HepG2 (cell line): Measurements from ENCODE around the gene MAP2K2. TPM values are rescaled to one million over a fixed set of nuclear protein-coding genes. Genes with fewer than 3 reads are reported as not detected.

Experiments used
- FOXP1 ChIP-seq, 2 experiments: fragments of 450-650 bp in 1 of 2; IDR thresholded peaks; 2 replicates each; pipeline ENCODE4 v1.6.1; 2017 to 2018; ENCODE audit warnings: antibody characterized with exemption in 1 of 2
- HCFC1 ChIP-seq: fragments of 150-350 bp; IDR thresholded peaks from 2 replicates; pipeline ENCODE4 v1.6.1; 2014; ENCODE audit warnings: low read depth, low read length
- JDP2 ChIP-seq: sonication (generic); formaldehyde crosslinking; IDR thresholded peaks from 2 replicates; pipeline ENCODE4 v1.8.1; 2022; ENCODE audit warnings: missing genetic modification reagents, borderline replicate concordance
- KDM5A ChIP-seq: fragments of 200-600 bp; sonication (generic); IDR thresholded peaks from 2 replicates; pipeline ENCODE4 v1.7.0; 2018; ENCODE audit warnings: antibody characterized with exemption, mild to moderate bottlenecking, low read length, borderline replicate concordance
- KLF15 ChIP-seq: sonication (generic); formaldehyde crosslinking; IDR thresholded peaks from 2 replicates; pipeline ENCODE4 v1.8.1; 2023; ENCODE audit warnings: borderline replicate concordance, mild to moderate bottlenecking, inconsistent platforms, missing genetic modification reagents, mixed read lengths
- KLF16 ChIP-seq, 2 experiments: sonication (generic) in 1 of 2; formaldehyde crosslinking in 1 of 2; IDR thresholded peaks; 2 replicates each; pipeline versions ENCODE4 v1.6.1 to v1.8.0; 2016 to 2023; ENCODE audit warnings: missing genetic modification reagents in 2 of 2, missing compliant biosample characterization in 1 of 2
- NFE2L2 ChIP-seq: fragments of 150-350 bp; IDR thresholded peaks from 2 replicates; pipeline ENCODE4 v1.6.1; 2014; ENCODE audit warnings: low read length
- NKX3-1 ChIP-seq: sonication (generic); formaldehyde crosslinking; IDR thresholded peaks from 2 replicates; pipeline ENCODE4 v1.5.0; 2020; ENCODE audit warnings: missing genetic modification reagents
- RBFOX2 ChIP-seq: fragments of 200-400 bp; formaldehyde crosslinking; IDR thresholded peaks from 2 replicates; pipeline ENCODE4 v1.6.1; 2017; ENCODE audit warnings: low read depth, mild to moderate bottlenecking, low read length
- REXO4 ChIP-seq: sonication (generic); formaldehyde crosslinking; IDR thresholded peaks from 2 replicates; pipeline ENCODE4 v1.8.0; 2022; ENCODE audit warnings: missing genetic modification reagents, mild to moderate bottlenecking, borderline replicate concordance
- SALL2 ChIP-seq: sonication (generic); formaldehyde crosslinking; IDR thresholded peaks from 2 replicates; pipeline ENCODE4 v1.8.1; 2023; ENCODE audit warnings: mild to moderate bottlenecking, missing genetic modification reagents, inconsistent platforms
- TOPORS ChIP-seq: sonication (generic); formaldehyde crosslinking; IDR thresholded peaks from 2 replicates; pipeline ENCODE4 v1.8.0; 2023; ENCODE audit warnings: mild to moderate bottlenecking, missing genetic modification reagents
- ZBTB21 ChIP-seq: sonication (generic); formaldehyde crosslinking; IDR thresholded peaks from 2 replicates; pipeline ENCODE4 v1.4.0; 2020; ENCODE audit warnings: missing genetic modification reagents
- ZNF263 ChIP-seq: sonication (generic); formaldehyde crosslinking; IDR thresholded peaks from 2 replicates; pipeline ENCODE4 v1.4.0; 2020; ENCODE audit warnings: missing genetic modification reagents
- ZNF501 ChIP-seq: sonication (generic); formaldehyde crosslinking; IDR thresholded peaks from 2 replicates; pipeline ENCODE4 v1.5.1; 2020; ENCODE audit warnings: mild to moderate bottlenecking, moderate library complexity, missing genetic modification reagents
- ZNF674 ChIP-seq: sonication (generic); formaldehyde crosslinking; IDR thresholded peaks from 2 replicates; pipeline ENCODE4 v1.5.0; 2020; ENCODE audit warnings: low read depth, mild to moderate bottlenecking, missing genetic modification reagents
- ZNF747 ChIP-seq: sonication (generic); formaldehyde crosslinking; IDR thresholded peaks from 2 replicates; pipeline ENCODE4 v1.8.1; 2023; ENCODE audit warnings: missing genetic modification reagents, mild to moderate bottlenecking, borderline replicate concordance
- polyA plus RNA-seq, 8 experiments: library from polyadenylated mRNA; depleted of rRNA in 3 of 8; stranded (reverse) in 7 of 8; unstranded in 1 of 8; fragments of >200 nt; fragmentation: Illumina TruSeq in 4 of 8; extraction: Trizol in 4 of 8; gene quantifications; 2 replicates each; pipeline versions ENCODE4 v1.2.1 to v1.2.3, GENCODE V29; 2011 to 2016; ENCODE audit warnings: low read depth in 4 of 8, missing spikeins in 1 of 8, mixed read lengths in 1 of 8; ENCODE audit not compliant: insufficient read depth in 1 of 8
- total RNA-seq, 5 experiments: library from RNA; depleted of rRNA; stranded (reverse); fragments of >200 nt; fragmentation: Illumina TruSeq; extraction: Trizol; gene quantifications; 2 replicates each; pipeline ENCODE4 v1.2.3, GENCODE V29; 2016; ENCODE audit warnings: low read depth in 1 of 5
- TF ChIP-seq, protein P1 (sequence below): sonication (generic); IDR thresholded peaks from 2 replicates; pipeline ENCODE4 v1.6.1; 2016; ENCODE audit warnings: low read depth, borderline replicate concordance
- TF ChIP-seq, protein P2 (sequence below): IDR thresholded peaks from 2 replicates; pipeline ENCODE4 v1.4.0; 2020; ENCODE audit warnings: mild to moderate bottlenecking, missing genetic modification reagents
- TF ChIP-seq, protein P3 (sequence below): sonication (generic); formaldehyde crosslinking; IDR thresholded peaks from 2 replicates; pipeline ENCODE4 v1.4.0; 2020; ENCODE audit warnings: missing genetic modification reagents
- TF ChIP-seq, protein P4 (sequence below): IDR thresholded peaks from 2 replicates; pipeline ENCODE4 v1.6.1; 2018; ENCODE audit warnings: missing genetic modification reagents

The MAP2K2 gene
- total and polyA plus RNA-seq, 2 of the 13 experiments (the other 11 are each of a cell fraction or from before 2014, with no cell fraction given) = 70.3 to 80.9 TPM

DNA sequence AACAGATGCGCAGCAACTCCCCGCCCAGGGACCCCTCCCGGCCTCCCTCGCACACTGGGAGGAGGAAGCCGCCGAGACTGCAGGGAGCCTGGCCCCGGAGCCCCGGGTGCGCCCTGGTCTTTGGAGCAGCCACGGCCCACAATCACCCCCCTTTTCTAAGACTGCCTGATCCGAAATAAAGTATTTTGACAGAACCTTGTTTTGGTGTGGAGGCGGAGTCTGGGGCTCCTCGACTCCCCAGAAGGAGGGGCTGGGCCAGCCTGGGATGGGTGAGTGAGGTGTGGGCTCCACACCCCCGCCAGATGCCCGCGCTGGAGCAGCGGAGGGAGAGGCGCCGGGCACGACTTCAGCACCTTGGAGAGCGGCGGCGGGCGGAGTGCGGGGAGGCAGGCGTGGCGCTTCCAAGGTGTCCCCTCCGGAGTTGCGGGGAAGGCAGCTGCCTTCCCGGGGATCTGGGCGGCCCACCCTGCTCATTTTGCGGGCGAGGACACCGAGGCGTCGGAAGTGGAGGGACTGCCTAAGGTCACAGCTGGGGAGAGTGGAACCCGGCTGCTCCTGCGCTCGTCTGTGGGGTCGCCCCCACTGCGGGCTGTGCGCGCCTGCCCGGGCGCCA lies 49.0 kb upstream of the MAP2K2 start (continued):
- TF ChIP-seq, protein P1, sequence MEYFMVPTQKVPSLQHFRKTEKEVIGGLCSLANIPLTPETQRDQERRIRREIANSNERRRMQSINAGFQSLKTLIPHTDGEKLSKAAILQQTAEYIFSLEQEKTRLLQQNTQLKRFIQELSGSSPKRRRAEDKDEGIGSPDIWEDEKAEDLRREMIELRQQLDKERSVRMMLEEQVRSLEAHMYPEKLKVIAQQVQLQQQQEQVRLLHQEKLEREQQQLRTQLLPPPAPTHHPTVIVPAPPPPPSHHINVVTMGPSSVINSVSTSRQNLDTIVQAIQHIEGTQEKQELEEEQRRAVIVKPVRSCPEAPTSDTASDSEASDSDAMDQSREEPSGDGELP = no peak
- TF ChIP-seq ZNF747 = 0 out of 2 replicates have a peak, but pooled peaks have one; percentile 43
- no peak for TF ChIP-seq ZNF674 (CRISPR knock-in tag)
- 0 out of 2 replicates have a peak, but pooled peaks have one; percentile 37 for TF ChIP-seq REXO4 (CRISPR knock-in tag)
- TF ChIP-seq NKX3-1 = 0 out of 2 replicates have a peak, but pooled peaks have one; percentile 57
- no peak for TF ChIP-seq SALL2
- TF ChIP-seq, protein P2, sequence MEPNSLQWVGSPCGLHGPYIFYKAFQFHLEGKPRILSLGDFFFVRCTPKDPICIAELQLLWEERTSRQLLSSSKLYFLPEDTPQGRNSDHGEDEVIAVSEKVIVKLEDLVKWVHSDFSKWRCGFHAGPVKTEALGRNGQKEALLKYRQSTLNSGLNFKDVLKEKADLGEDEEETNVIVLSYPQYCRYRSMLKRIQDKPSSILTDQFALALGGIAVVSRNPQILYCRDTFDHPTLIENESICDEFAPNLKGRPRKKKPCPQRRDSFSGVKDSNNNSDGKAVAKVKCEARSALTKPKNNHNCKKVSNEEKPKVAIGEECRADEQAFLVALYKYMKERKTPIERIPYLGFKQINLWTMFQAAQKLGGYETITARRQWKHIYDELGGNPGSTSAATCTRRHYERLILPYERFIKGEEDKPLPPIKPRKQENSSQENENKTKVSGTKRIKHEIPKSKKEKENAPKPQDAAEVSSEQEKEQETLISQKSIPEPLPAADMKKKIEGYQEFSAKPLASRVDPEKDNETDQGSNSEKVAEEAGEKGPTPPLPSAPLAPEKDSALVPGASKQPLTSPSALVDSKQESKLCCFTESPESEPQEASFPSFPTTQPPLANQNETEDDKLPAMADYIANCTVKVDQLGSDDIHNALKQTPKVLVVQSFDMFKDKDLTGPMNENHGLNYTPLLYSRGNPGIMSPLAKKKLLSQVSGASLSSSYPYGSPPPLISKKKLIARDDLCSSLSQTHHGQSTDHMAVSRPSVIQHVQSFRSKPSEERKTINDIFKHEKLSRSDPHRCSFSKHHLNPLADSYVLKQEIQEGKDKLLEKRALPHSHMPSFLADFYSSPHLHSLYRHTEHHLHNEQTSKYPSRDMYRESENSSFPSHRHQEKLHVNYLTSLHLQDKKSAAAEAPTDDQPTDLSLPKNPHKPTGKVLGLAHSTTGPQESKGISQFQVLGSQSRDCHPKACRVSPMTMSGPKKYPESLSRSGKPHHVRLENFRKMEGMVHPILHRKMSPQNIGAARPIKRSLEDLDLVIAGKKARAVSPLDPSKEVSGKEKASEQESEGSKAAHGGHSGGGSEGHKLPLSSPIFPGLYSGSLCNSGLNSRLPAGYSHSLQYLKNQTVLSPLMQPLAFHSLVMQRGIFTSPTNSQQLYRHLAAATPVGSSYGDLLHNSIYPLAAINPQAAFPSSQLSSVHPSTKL = peak; percentile 55
- TF ChIP-seq KDM5A = no peak
- TF ChIP-seq KLF15 (CRISPR knock-in tag) = 0 out of 2 replicates have a peak, but pooled peaks have one; percentile 61
- TF ChIP-seq, protein P3, sequence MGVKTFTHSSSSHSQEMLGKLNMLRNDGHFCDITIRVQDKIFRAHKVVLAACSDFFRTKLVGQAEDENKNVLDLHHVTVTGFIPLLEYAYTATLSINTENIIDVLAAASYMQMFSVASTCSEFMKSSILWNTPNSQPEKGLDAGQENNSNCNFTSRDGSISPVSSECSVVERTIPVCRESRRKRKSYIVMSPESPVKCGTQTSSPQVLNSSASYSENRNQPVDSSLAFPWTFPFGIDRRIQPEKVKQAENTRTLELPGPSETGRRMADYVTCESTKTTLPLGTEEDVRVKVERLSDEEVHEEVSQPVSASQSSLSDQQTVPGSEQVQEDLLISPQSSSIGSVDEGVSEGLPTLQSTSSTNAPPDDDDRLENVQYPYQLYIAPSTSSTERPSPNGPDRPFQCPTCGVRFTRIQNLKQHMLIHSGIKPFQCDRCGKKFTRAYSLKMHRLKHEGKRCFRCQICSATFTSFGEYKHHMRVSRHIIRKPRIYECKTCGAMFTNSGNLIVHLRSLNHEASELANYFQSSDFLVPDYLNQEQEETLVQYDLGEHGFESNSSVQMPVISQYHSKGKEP (CRISPR knock-in tag) = peak; percentile 87
- 0 out of 2 replicates have a peak, but pooled peaks have one; percentile 42 for TF ChIP-seq TOPORS (CRISPR knock-in tag)
- TF ChIP-seq ZNF501 (CRISPR knock-in tag) = peak; percentile 54; the same call in 1 of the 2 replicates
- TF ChIP-seq ZNF263 (CRISPR knock-in tag) = 0 out of 2 replicates have a peak, but pooled peaks have one; percentile 43
- TF ChIP-seq HCFC1 = no peak
- no peak for TF ChIP-seq FOXP1 (IDR thresholded peaks at IDR 0.05)
- TF ChIP-seq FOXP1 (CRISPR knock-in tag; IDR thresholded peaks at IDR 0.05) = no peak
- peak; percentile 33; the same call in 1 of the 2 replicates for TF ChIP-seq ZBTB21 (CRISPR knock-in tag)
- peak in 1 of 2 experiments; percentile 73; a peak in 2 of 4 replicates for TF ChIP-seq KLF16 (CRISPR knock-in tag; IDR thresholded peaks at IDR 0.05)
- TF ChIP-seq JDP2 (CRISPR knock-in tag) = no peak
- TF ChIP-seq, protein P4, sequence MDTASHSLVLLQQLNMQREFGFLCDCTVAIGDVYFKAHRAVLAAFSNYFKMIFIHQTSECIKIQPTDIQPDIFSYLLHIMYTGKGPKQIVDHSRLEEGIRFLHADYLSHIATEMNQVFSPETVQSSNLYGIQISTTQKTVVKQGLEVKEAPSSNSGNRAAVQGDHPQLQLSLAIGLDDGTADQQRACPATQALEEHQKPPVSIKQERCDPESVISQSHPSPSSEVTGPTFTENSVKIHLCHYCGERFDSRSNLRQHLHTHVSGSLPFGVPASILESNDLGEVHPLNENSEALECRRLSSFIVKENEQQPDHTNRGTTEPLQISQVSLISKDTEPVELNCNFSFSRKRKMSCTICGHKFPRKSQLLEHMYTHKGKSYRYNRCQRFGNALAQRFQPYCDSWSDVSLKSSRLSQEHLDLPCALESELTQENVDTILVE = peak; percentile 67; the same call in 1 of the 2 replicates
- TF ChIP-seq RBFOX2 = peak; percentile 48; the same call in 1 of the 2 replicates
- no peak for TF ChIP-seq NFE2L2
